Activated CD8-positive, alpha-beta memory T cell treated with anti-CD3 and anti-CD28 coated beads, Interleukin-2, amount 50 U/mL, for 48 hours (primary cell): ENCODE results near the gene TTBK1.
A peak's percentile ranks its signal among the peaks of the same experiment; 100 is the strongest.

Experiments used
- DNase-seq: peaks from one replicate; pipeline ENCODE4 v3.0.0-alpha.2; 2020

The TTBK1 gene

GRCh38 chr6:43242908-43243663 lies at the start of gene TTBK1:
Gene TTBK1, plus strand, starts transcription at chr6:43243481. Its CDS starts 3,180 bp downstream, at chr6:43246661.
- peak; percentile 72 for DNase-seq

- peak; percentile 36 for DNase-seq
Measured at GRCh38 chr6:43193929-43194328, 49.4 kb upstream of the TTBK1 start.

GRCh38 chr6:43196337-43196736 lies 46.9 kb upstream of the TTBK1 start:
- no peak for DNase-seq

GRCh38 chr6:43199912-43200311 lies 43.4 kb upstream of the TTBK1 start:
- DNase-seq, result no peak

GRCh38 chr6:43200541-43200940 lies 42.7 kb upstream of the TTBK1 start:
- DNase-seq, result no peak

- DNase-seq, result no peak
Measured at GRCh38 chr6:43202451-43202850, 40.8 kb upstream of the TTBK1 start.

- DNase-seq, result no peak
Measured at GRCh38 chr6:43203029-43203717, 40.1 kb upstream of the TTBK1 start.

GRCh38 chr6:43203718-43204095 lies 39.6 kb upstream of the TTBK1 start:
- DNase-seq, result no peak

GRCh38 chr6:43204271-43205105 lies 38.8 kb upstream of the TTBK1 start:
- no peak for DNase-seq

- DNase-seq, result no peak
Measured at GRCh38 chr6:43205849-43206248, 37.4 kb upstream of the TTBK1 start.

GRCh38 chr6:43207286-43207685 lies 36.0 kb upstream of the TTBK1 start:
- no peak for DNase-seq

GRCh38 chr6:43211955-43212354 lies 31.3 kb upstream of the TTBK1 start:
- DNase-seq, result no peak

GRCh38 chr6:43213431-43213830 lies 29.9 kb upstream of the TTBK1 start:
- no peak for DNase-seq

GRCh38 chr6:43215066-43215465 lies 28.2 kb upstream of the TTBK1 start:
- DNase-seq, result peak; percentile 41

GRCh38 chr6:43216200-43216599 lies 27.1 kb upstream of the TTBK1 start:
- no peak for DNase-seq

- no peak for DNase-seq
Measured at GRCh38 chr6:43217351-43217750, 25.9 kb upstream of the TTBK1 start.

- DNase-seq, result no peak
Measured at GRCh38 chr6:43219119-43219518, 24.2 kb upstream of the TTBK1 start.

- DNase-seq, result no peak
Measured at GRCh38 chr6:43219814-43220213, 23.5 kb upstream of the TTBK1 start.

GRCh38 chr6:43220439-43220951 lies 22.8 kb upstream of the TTBK1 start:
- DNase-seq, result no peak

- no peak for DNase-seq
Measured at GRCh38 chr6:43221046-43221972, 22.0 kb upstream of the TTBK1 start.

- DNase-seq, result no peak
Measured at GRCh38 chr6:43222418-43223059, 20.7 kb upstream of the TTBK1 start.

- DNase-seq, result no peak
Measured at GRCh38 chr6:43223175-43223574, 20.1 kb upstream of the TTBK1 start.
